OCI-LY1 (cell line): ENCODE results near the gene PEF1.
A peak's percentile ranks its signal among the peaks of the same experiment; 100 is the strongest.

ENCODE experiments used
- H2AFZ ChIP-seq: fragments of 200-600 bp; sonication (generic), shearing (Covaris generic); 2 replicates; pipeline ENCODE4 v1.6.0; 2014; ENCODE audit warnings: antibody characterized with exemption, mild to moderate bottlenecking, low read length
- H3F3A ChIP-seq: fragments of 200-600 bp; sonication (generic), shearing (Covaris generic); 2 replicates; pipeline ENCODE4 v1.6.0; 2014; ENCODE audit warnings: mild to moderate bottlenecking, antibody characterized with exemption, low read length, moderate library complexity; ENCODE audit not compliant: insufficient read depth
- H3K27ac ChIP-seq: fragments of 200-600 bp; sonication (generic); 2 replicates; pipeline ENCODE4 v1.5.1; 2014; ENCODE audit warnings: low read length, mixed run types, mild to moderate bottlenecking, low read depth; ENCODE audit not compliant: poor library complexity, severe bottlenecking
- H3K27me3 ChIP-seq: fragments of 200-600 bp; sonication (generic); 2 replicates; pipeline ENCODE4 v1.6.0; 2014; ENCODE audit warnings: antibody characterized with exemption, mild to moderate bottlenecking, low read length, moderate library complexity; ENCODE audit not compliant: insufficient read depth
- H3K36me3 ChIP-seq: fragments of 200-600 bp; sonication (generic); 2 replicates; pipeline ENCODE4 v1.6.1; 2014; ENCODE audit warnings: mild to moderate bottlenecking, antibody characterized with exemption, low read length, moderate library complexity, mixed read lengths; ENCODE audit not compliant: insufficient read depth
- H3K4me1 ChIP-seq: fragments of 200-600 bp; sonication (generic); 2 replicates; pipeline ENCODE4 v1.5.1; 2014; ENCODE audit warnings: mild to moderate bottlenecking, low read length, moderate library complexity; ENCODE audit not compliant: insufficient read depth, severe bottlenecking
- H3K4me2 ChIP-seq: fragments of 200-600 bp; sonication (generic), shearing (Covaris generic); 2 replicates; pipeline ENCODE4 v1.6.1; 2014; ENCODE audit warnings: low read length
- H3K4me3 ChIP-seq: fragments of 200-600 bp; sonication (generic); 2 replicates; pipeline ENCODE4 v1.5.1; 2014; ENCODE audit warnings: low read length, low read depth, mild to moderate bottlenecking, mixed read lengths; ENCODE audit not compliant: poor library complexity, severe bottlenecking
- H3K79me2 ChIP-seq: fragments of 200-600 bp; shearing (Covaris generic); 2 replicates; pipeline ENCODE4 v1.6.1; 2016; ENCODE audit warnings: mixed run types, low read length, mixed read lengths; ENCODE audit not compliant: insufficient read depth
- H3K9ac ChIP-seq: fragments of 200-600 bp; sonication (generic), shearing (Covaris generic); 2 replicates; pipeline ENCODE4 v1.6.1; 2014; ENCODE audit warnings: mild to moderate bottlenecking, low read length, mixed read lengths
- H3K9me2 ChIP-seq: fragments of 200-600 bp; sonication (generic), shearing (Covaris generic); 2 replicates; pipeline ENCODE4 v1.6.1; 2014; ENCODE audit warnings: low read depth, mild to moderate bottlenecking, low read length, mixed read lengths
- H3K9me3 ChIP-seq: fragments of 200-600 bp; shearing (Covaris generic); 2 replicates; pipeline ENCODE4 v1.6.1; 2014; ENCODE audit warnings: low read length, mixed read lengths
- H4K20me1 ChIP-seq: fragments of 200-600 bp; sonication (generic), shearing (Covaris generic); 2 replicates; pipeline ENCODE4 v1.6.0; 2016; ENCODE audit warnings: mild to moderate bottlenecking, low read length; ENCODE audit not compliant: insufficient read depth
- EZH2 ChIP-seq: fragments of 200-600 bp; sonication (generic), shearing (Covaris generic); IDR thresholded peaks from 2 replicates; pipeline ENCODE4 v1.8.0; 2017; ENCODE audit warnings: borderline replicate concordance, mixed run types, mild to moderate bottlenecking, antibody characterized with exemption, low read length, moderate library complexity, mixed read lengths
- TF ChIP-seq, protein P1 (sequence below): fragments of 200-600 bp; sonication (generic), shearing (Covaris generic); IDR thresholded peaks from 2 replicates; pipeline ENCODE4 v1.5.1; 2017; ENCODE audit warnings: mild to moderate bottlenecking, antibody characterized with exemption, low read length, moderate library complexity, mixed read lengths

PEF1 gene

GRCh38 chr1:31685795-31686194 is 41.1 kb upstream of the PEF1 start:
- Histone ChIP-seq H3K27ac (no peak overlapping the region), H3K9me2 (no peaks in the 10 kb centered on the region), H3K4me2 (no peak overlapping the region), H3K4me3 (no peak overlapping the region), H3K27me3 (peaks cover 7% of the 10 kb centered on the region; the same call in 1 of the 2 replicates), H3K79me2 (no peaks in the 10 kb centered on the region), H3K4me1 (no peaks in the 10 kb centered on the region), H2AFZ (no peak overlapping the region), H3K9ac (no peak overlapping the region), H3K9me3 (no peaks in the 10 kb centered on the region), H3K36me3 (no peaks in the 10 kb centered on the region), H3F3A (no peaks in the 10 kb centered on the region), H4K20me1 (no peaks in the 10 kb centered on the region)
- TF ChIP-seq, protein P1, sequence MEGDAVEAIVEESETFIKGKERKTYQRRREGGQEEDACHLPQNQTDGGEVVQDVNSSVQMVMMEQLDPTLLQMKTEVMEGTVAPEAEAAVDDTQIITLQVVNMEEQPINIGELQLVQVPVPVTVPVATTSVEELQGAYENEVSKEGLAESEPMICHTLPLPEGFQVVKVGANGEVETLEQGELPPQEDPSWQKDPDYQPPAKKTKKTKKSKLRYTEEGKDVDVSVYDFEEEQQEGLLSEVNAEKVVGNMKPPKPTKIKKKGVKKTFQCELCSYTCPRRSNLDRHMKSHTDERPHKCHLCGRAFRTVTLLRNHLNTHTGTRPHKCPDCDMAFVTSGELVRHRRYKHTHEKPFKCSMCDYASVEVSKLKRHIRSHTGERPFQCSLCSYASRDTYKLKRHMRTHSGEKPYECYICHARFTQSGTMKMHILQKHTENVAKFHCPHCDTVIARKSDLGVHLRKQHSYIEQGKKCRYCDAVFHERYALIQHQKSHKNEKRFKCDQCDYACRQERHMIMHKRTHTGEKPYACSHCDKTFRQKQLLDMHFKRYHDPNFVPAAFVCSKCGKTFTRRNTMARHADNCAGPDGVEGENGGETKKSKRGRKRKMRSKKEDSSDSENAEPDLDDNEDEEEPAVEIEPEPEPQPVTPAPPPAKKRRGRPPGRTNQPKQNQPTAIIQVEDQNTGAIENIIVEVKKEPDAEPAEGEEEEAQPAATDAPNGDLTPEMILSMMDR: no peak
- TF ChIP-seq EZH2: no peak

- Histone ChIP-seq H2AFZ (no peak overlapping the region), H3K4me3 (no peak overlapping the region), H4K20me1 (no peaks in the 10 kb centered on the region), H3K27me3 (peaks cover 7% of the 10 kb centered on the region; the same call in 1 of the 2 replicates), H3K36me3 (no peaks in the 10 kb centered on the region), H3K79me2 (no peaks in the 10 kb centered on the region), H3F3A (no peaks in the 10 kb centered on the region), H3K27ac (no peak overlapping the region), H3K9me3 (no peaks in the 10 kb centered on the region), H3K4me2 (no peak overlapping the region), H3K9ac (no peak overlapping the region), H3K4me1 (no peaks in the 10 kb centered on the region), H3K9me2 (no peaks in the 10 kb centered on the region)
- no peak for TF ChIP-seq EZH2
- TF ChIP-seq, protein P1: peak; percentile 45; the same call in 1 of the 2 replicates
Observed at GRCh38 chr1:31683997-31684396, 39.3 kb upstream of the PEF1 start.

DNA sequence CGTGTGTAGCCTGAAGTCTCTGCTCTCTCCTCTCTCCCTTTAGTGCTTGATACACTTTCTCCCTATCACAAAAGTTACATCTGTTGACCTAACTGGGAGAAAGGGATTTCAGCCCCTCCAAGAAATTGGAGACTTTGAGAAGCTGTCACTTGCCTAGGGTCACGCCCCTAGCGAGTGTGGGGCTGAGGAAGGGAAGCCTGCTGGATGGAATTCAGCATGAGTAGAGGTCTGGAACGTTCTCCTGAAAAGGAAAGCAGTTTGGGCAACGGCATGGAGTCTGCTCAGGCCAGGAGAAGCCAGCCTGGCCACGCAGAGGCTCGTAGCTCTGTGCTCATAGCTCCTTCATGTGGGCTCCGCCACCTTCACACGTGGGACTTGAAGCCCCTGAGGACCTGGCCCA is 36.7 kb upstream of the PEF1 start:
- H3K9ac ChIP-seq: no peak overlapping the region
- no peak overlapping the region for H3K27ac ChIP-seq
- no peak for TF ChIP-seq EZH2
- TF ChIP-seq, protein P1: no peak
- H3K27me3 ChIP-seq: peaks cover 7% of the 10 kb centered on the region; the same call in 1 of the 2 replicates
- H3K9me3 ChIP-seq: no peaks in the 10 kb centered on the region
- no peaks in the 10 kb centered on the region for H3K4me1 ChIP-seq
- H4K20me1 ChIP-seq: no peaks in the 10 kb centered on the region
- no peak overlapping the region for H3K4me3 ChIP-seq
- no peaks in the 10 kb centered on the region for H3K79me2 ChIP-seq
- no peaks in the 10 kb centered on the region for H3K36me3 ChIP-seq
- no peaks in the 10 kb centered on the region for H3F3A ChIP-seq
- no peak overlapping the region for H2AFZ ChIP-seq
- H3K9me2 ChIP-seq: no peaks in the 10 kb centered on the region
- no peak overlapping the region for H3K4me2 ChIP-seq
